Tibial artery (tissue), 4 donors: Measurements from ENCODE around the gene IFITM5.

ENCODE experiments used
- DNase-seq, 2 donors: peaks; one replicate each; pipeline ENCODE4 v3.0.0-alpha.2; 2019
- H3K27ac ChIP-seq, 2 donors: fragments of 200-600 bp; sonication (generic) in 1 of 2; 1 replicate in 1 of 2; 2 replicates in 1 of 2; pipeline ENCODE4 v1.5.1; 2018 to 2019; ENCODE audit warnings: mild to moderate bottlenecking in 1 of 2
- H3K27me3 ChIP-seq, 2 donors: fragments of 200-600 bp; sonication (generic) in 1 of 2; one replicate each; pipeline versions ENCODE4 v1.5.1 to v1.6.0; 2016 to 2019
- H3K36me3 ChIP-seq, 3 donors: fragments of 200-600 bp; sonication (generic) in 2 of 3; one replicate each; pipeline ENCODE4 v1.5.1; 2016 to 2019; ENCODE audit warnings: mild to moderate bottlenecking in 2 of 3
- H3K4me1 ChIP-seq, 4 donors: fragments of 200-600 bp; sonication (generic) in 2 of 4; 1 replicate in 3 of 4; 2 replicates in 1 of 4; pipeline ENCODE4 v1.5.1; 2016 to 2019
- H3K4me3 ChIP-seq, 2 donors: fragments of 200-600 bp; sonication (generic) in 1 of 2; 1 replicate in 1 of 2; 2 replicates in 1 of 2; pipeline ENCODE4 v1.5.1; 2018 to 2019; ENCODE audit warnings: mild to moderate bottlenecking in 2 of 2
- H3K9me3 ChIP-seq, 3 donors: fragments of 200-600 bp; sonication (generic) in 1 of 3; one replicate each; pipeline ENCODE4 v1.5.1; 2016 to 2019
- CTCF ChIP-seq, 2 experiments: fragments of 200-600 bp in 1 of 2; fragments of 450-650 bp in 1 of 2; IDR thresholded peaks; one replicate each; pipeline ENCODE4 v1.5.1; 2017 to 2019; ENCODE audit warnings: antibody characterized with exemption in 2 of 2, mild to moderate bottlenecking in 1 of 2, moderate library complexity in 1 of 2
- intact Hi-C: fragments of 100-400 bp; cut with DNase I; formaldehyde crosslinking; loops from one replicate; pipeline ENCODE4 v1.15.0; 2023; ENCODE audit warnings: low total_unique reads

Gene IFITM5

GRCh38 chr11:293271-293851, 6.0 kb downstream of the IFITM5 start:
- no peak for TF ChIP-seq CTCF (IDR thresholded peaks at IDR 0.05)
- H3K36me3 ChIP-seq = peaks cover 0 to 38% (median 10%) of the 10 kb centered on the region in 3 donors
- peak; percentile 16 to 59 for DNase-seq
- no peaks in the 10 kb centered on the region for H3K9me3 ChIP-seq
- peaks cover 0 to 20% (median 12%) of the 10 kb centered on the region in 4 donors for H3K4me1 ChIP-seq
- peaks cover 0 to 38% of the 10 kb centered on the region in 2 donors for H3K27me3 ChIP-seq
- intact Hi-C loops = no loop called here
- no peak overlapping the region for H3K27ac ChIP-seq
- no peak overlapping the region for H3K4me3 ChIP-seq

GRCh38 chr11:292211-293121, 6.9 kb downstream of the IFITM5 start:
- Histone ChIP-seq H3K9me3 (no peaks in the 10 kb centered on the region), H3K4me1 (peaks cover 0 to 21% (median 18%) of the 10 kb centered on the region in 4 donors), H3K27me3 (peaks cover 0 to 29% of the 10 kb centered on the region in 2 donors), H3K4me3 (no peak overlapping the region), H3K36me3 (peaks cover 0 to 38% (median 10%) of the 10 kb centered on the region in 3 donors), H3K27ac (no peak overlapping the region)
- DNase-seq = peak in 1 of 2 donors; percentile 63
- TF ChIP-seq CTCF (IDR thresholded peaks at IDR 0.05) = no peak
- intact Hi-C loops = no loop called here

GRCh38 chr11:291281-292210, 7.8 kb downstream of the IFITM5 start:
- H3K27me3 ChIP-seq = peaks cover 0 to 25% of the 10 kb centered on the region in 2 donors
- H3K4me3 ChIP-seq = no peak overlapping the region
- peak in 1 of 2 donors; percentile 65 for DNase-seq
- intact Hi-C loops = no loop called here
- H3K36me3 ChIP-seq = peaks cover 0 to 38% (median 10%) of the 10 kb centered on the region in 3 donors
- H3K9me3 ChIP-seq = no peaks in the 10 kb centered on the region
- no peak for TF ChIP-seq CTCF (IDR thresholded peaks at IDR 0.05)
- H3K27ac ChIP-seq = no peak overlapping the region
- H3K4me1 ChIP-seq = peaks cover 0 to 21% (median 18%) of the 10 kb centered on the region in 4 donors

- H3K4me3 ChIP-seq = no peak overlapping the region
- intact Hi-C loops = no loop called here
- H3K27ac ChIP-seq = no peak overlapping the region
- H3K36me3 ChIP-seq = peaks cover 0 to 38% (median 10%) of the 10 kb centered on the region in 3 donors
- peaks cover 0 to 20% of the 10 kb centered on the region in 2 donors for H3K27me3 ChIP-seq
- DNase-seq = peak in 1 of 2 donors; percentile 44
- no peak for TF ChIP-seq CTCF (IDR thresholded peaks at IDR 0.05)
- H3K4me1 ChIP-seq = peaks cover 0 to 21% (median 18%) of the 10 kb centered on the region in 4 donors
- H3K9me3 ChIP-seq = no peaks in the 10 kb centered on the region
These were observed 8.6 kb downstream of the IFITM5 start for GRCh38 chr11:290621-291231.
